ENCODE results near the gene C10orf62. TPM values are rescaled to one million over a fixed set of nuclear protein-coding genes. Genes with fewer than 3 reads are reported as not detected.

C10orf62 gene
- total and polyA plus RNA-seq, 9 of the 15 experiments (the other 6 are each of a cell fraction or from before 2014, with no cell fraction given), result not detected

DNA sequence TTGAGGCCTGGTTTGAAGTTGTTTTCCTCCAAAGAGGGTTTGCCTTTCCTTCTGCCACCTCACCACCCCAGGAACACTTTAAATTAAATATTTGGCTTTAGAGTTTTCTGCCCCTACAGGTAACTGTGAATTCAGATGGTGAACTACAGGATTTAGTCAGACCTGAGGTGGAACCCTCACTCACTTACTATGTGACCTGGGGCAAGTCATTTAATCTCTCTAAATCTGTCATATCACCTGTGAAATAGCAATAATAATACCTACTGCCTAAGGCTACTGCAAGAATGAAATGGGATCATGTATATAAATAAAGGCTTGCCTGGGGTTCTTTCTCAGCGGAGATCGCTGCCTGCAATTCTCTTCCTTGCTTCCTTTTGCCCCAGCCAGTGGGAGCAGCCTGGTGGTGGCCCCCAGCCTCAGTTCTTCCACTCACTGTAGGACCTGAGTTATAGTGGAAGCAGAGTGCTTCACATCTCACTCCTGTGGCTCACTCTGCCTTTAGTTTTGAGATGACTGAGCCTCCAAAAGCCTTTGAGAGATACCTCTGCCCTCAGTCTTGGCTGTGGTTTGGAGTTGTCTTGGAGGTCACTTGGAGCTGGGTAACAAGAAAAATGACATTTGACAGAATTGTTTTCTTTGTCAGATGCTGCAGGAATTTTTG lies 23.1 kb upstream of the C10orf62 start:
- CTCF ChIA-PET (ENCODE audit: low intra/inter-chr PET ratio), result no interaction called here

More for the DNA sequence above, 23.1 kb upstream of the C10orf62 start:
- no peaks in the 10 kb centered on the region for H3K9me1 ChIP-seq (ENCODE audit: control insufficient read depth, insufficient read depth, low read length)
- no peaks in the 10 kb centered on the region for H4K20me1 ChIP-seq (replicated peaks; ENCODE audit: control insufficient read depth, insufficient read depth, low read length)
- intact Hi-C loops (cut with micrococcal nuclease) (no loop called here), in situ Hi-C loops (cut with MboI) (no loop called here)
- no TSS peak for BruUV-seq (replicated peaks)
- no peak overlapping the region for H3K4me3 ChIP-seq
- no peak overlapping the region for H3K4me2 ChIP-seq (ENCODE audit: insufficient read depth, low read length)
- no peak overlapping the region for H2AFZ ChIP-seq (ENCODE audit: low read depth, low read length)
- no peaks in the 10 kb centered on the region for H3K36me3 ChIP-seq (ENCODE audit: control insufficient read depth, insufficient read depth, low read length)
- no peak for TF ChIP-seq STAT5B (CRISPR knock-in tag; IDR thresholded peaks at IDR 0.05)
- TF ChIP-seq DMBX1 (CRISPR knock-in tag; IDR thresholded peaks at IDR 0.05; ENCODE audit: borderline replicate concordance), result no peak
- TF ChIP-seq SMARCE1 (IDR thresholded peaks at IDR 0.05), result no peak
- no peak for TF ChIP-seq RFX1 (IDR thresholded peaks at IDR 0.05)
- no peak for TF ChIP-seq RBM17 (IDR thresholded peaks at IDR 0.05; ENCODE audit: borderline replicate concordance, low read depth, low read length)
- no peak for TF ChIP-seq TFAM (CRISPR knock-in tag; conservative IDR thresholded peaks at IDR 0.05)
- no peak for TF ChIP-seq ZNF408 (CRISPR knock-in tag; IDR thresholded peaks at IDR 0.05; ENCODE audit: low read depth)
- TF ChIP-seq CUX1 (CRISPR knock-in tag; IDR thresholded peaks at IDR 0.05), result no peak
- no peak for TF ChIP-seq CCNT2 (IDR thresholded peaks at IDR 0.05; ENCODE audit: borderline replicate concordance, extremely low read depth, insufficient read length, low read depth, low read length)
- H3K27ac ChIP-seq (ENCODE audit: extremely low read depth, low read depth, low read length), result no peak overlapping the region
- H3K27me3 ChIP-seq (ENCODE audit: control insufficient read depth in 2 of 2, insufficient read depth in 2 of 2, low read length in 2 of 2), result no peaks in the 10 kb centered on the region
- POLR2A ChIA-PET, result interaction anchor here (0.6 kb wide), 1 partner anchor 33 kb away, joined by 3 read pairs; no protein-coding TSS in a partner anchor
- H3K4me1 ChIP-seq (replicated peaks in 1 of 2; ENCODE audit: control insufficient read depth in 2 of 2, insufficient read depth in 2 of 2, low read length in 2 of 2), result peaks cover 0 to 5% of the 10 kb centered on the region in 2 experiments; a peak in 1 of 5 replicates
- no peaks in the 10 kb centered on the region for H3K9me3 ChIP-seq (replicated peaks; ENCODE audit: control insufficient read depth, insufficient read depth, low read depth, low read length)
- ATAC-seq, result no peak
- 67% methylated on average over 1 of the region's 2 CpGs for WGBS (ENCODE audit: insufficient coverage, low coverage, missing lambda C conversion rate)
- FAIRE-seq, result no peak
- no peak overlapping the region for H3K9ac ChIP-seq (ENCODE audit: insufficient read depth in 1 of 2, low read depth in 2 of 2, low read length in 2 of 2)
- no peaks in the 10 kb centered on the region for H3K79me2 ChIP-seq (ENCODE audit: control insufficient read depth, insufficient read depth, low read length)
- DNase-seq (ENCODE audit: extremely low read depth in 1 of 4, low spot score in 3 of 4), result no peak

Measured in K562 (cell line).